ENCODE results near the gene ZEB2. TPM values are rescaled to one million over a fixed set of nuclear protein-coding genes. Genes with fewer than 3 reads are reported as not detected.

The ZEB2 gene
- total and polyA plus RNA-seq, 10 of the 15 experiments (the other 5 are each of a cell fraction or from before 2014, with no cell fraction given), result 0.14 to 3.2 (median 0.84) TPM

DNA sequence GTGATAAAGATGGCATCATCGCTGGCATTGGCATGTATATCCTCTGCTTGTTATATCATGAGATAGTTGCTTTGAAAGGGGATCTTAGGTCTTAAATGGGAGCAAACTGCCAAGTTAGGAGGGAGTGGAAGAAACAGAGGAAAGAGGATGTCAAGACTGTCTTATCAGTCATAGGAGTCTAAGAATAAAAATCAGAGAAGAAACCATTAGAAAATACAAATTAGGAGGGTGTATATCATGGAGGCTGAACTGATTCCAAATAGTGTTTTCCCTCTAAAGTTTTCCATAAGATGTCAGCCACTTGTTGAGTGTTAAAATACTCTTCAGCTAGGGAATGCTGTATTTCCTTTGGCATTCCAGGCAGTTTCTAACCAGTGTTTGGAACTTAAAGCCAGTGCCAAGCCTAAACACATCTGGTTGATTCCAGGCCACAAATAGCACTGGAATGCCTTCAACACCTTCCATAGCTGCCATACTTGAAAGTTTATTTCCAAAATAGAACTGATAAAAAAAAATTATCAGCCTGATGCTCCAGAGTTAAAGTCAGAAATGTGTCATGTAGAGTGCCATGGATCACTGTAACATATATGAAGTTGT lies 129.4 kb downstream of the ZEB2 start:
- Histone ChIP-seq H3K4me1 (ENCODE audit: control insufficient read depth, insufficient read depth, low read length) (no peaks in the 10 kb centered on the region), H3K9me3 (replicated peaks; ENCODE audit: control insufficient read depth, insufficient read depth, low read length) (no peaks in the 10 kb centered on the region), H3K27ac (ENCODE audit: control insufficient read depth, insufficient read depth) (no peak overlapping the region), H2AFZ (ENCODE audit: control insufficient read depth, low read depth, low read length) (no peak overlapping the region), H4K20me1 (ENCODE audit: control insufficient read depth, insufficient read depth) (no peaks in the 10 kb centered on the region), H3K4me2 (ENCODE audit: control insufficient read depth, insufficient read depth) (no peak overlapping the region), H3K4me3 (no peak overlapping the region), H3K79me2 (ENCODE audit: control insufficient read depth, insufficient read depth, low read length) (no peaks in the 10 kb centered on the region), H3K27me3 (replicated peaks in 1 of 2; ENCODE audit: control insufficient read depth in 2 of 2, insufficient read depth in 2 of 2, low read length in 1 of 2) (no peaks in the 10 kb centered on the region), H3K36me3 (ENCODE audit: control insufficient read depth in 2 of 2, insufficient read depth in 2 of 2, low read length in 1 of 2) (no peaks in the 10 kb centered on the region), H3K9ac (ENCODE audit: control insufficient read depth, insufficient read depth, low read length) (no peak overlapping the region)
- intact Hi-C loops (cut with micrococcal nuclease; ENCODE audit: unreplicated experiment), result no loop called here
- ChIA-PET CTCF (no interaction called here), POLR2A (interaction anchor here (0.6 kb wide), 1 partner anchor 15 kb away, joined by 3 read pairs; no protein-coding TSS in a partner anchor), SMC1A (ENCODE audit: uncharacterized antibody, unreplicated experiment) (no interaction called here), RAD21 (ENCODE audit: unreplicated experiment) (no interaction called here)
- DNase-seq (ENCODE audit: low read depth, low spot score) (no peak), FAIRE-seq (no peak), ATAC-seq (no peak)
- no TSS peak for BruUV-seq (replicated peaks)
- WGBS (ENCODE audit: insufficient coverage, insufficient replicate concordance, low lambda C conversion rate, missing lambda C conversion rate), result 68% methylated on average over 1 of the region's 1 CpG
- in situ Hi-C loops (cut with MboI), result no loop called here
- TF ChIP-seq TBL1XR1 (IDR thresholded peaks at IDR 0.05; ENCODE audit: low read depth, low read length) (no peak), KDM1A (IDR thresholded peaks at IDR 0.05; ENCODE audit: borderline replicate concordance) (no peak), LARP7 (IDR thresholded peaks at IDR 0.05) (no peak), HDAC6 (IDR thresholded peaks at IDR 0.05; ENCODE audit: unreplicated experiment) (no peak), BACH1 (IDR thresholded peaks at IDR 0.05; ENCODE audit: borderline replicate concordance) (no peak), NFYA (IDR thresholded peaks at IDR 0.05; ENCODE audit: borderline replicate concordance, low read depth, low read length) (no peak), GATAD2B (conservative IDR thresholded peaks at IDR 0.05; ENCODE audit: low read depth) (no peak), KLF5 (IDR thresholded peaks at IDR 0.05; ENCODE audit: partially characterized antibody) (no peak), CBX3 (IDR thresholded peaks at IDR 0.05; ENCODE audit: borderline replicate concordance, low read depth) (no peak), NR2C1 (IDR thresholded peaks at IDR 0.05) (no peak), ATF7 (IDR thresholded peaks at IDR 0.05; ENCODE audit: low read depth) (no peak)
- TF ChIP-seq, protein P1, sequence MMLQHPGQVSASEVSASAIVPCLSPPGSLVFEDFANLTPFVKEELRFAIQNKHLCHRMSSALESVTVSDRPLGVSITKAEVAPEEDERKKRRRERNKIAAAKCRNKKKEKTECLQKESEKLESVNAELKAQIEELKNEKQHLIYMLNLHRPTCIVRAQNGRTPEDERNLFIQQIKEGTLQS (IDR thresholded peaks at IDR 0.05; ENCODE audit: borderline replicate concordance, extremely low read depth, low read depth, low read length), result no peak
- TF ChIP-seq, protein P2, sequence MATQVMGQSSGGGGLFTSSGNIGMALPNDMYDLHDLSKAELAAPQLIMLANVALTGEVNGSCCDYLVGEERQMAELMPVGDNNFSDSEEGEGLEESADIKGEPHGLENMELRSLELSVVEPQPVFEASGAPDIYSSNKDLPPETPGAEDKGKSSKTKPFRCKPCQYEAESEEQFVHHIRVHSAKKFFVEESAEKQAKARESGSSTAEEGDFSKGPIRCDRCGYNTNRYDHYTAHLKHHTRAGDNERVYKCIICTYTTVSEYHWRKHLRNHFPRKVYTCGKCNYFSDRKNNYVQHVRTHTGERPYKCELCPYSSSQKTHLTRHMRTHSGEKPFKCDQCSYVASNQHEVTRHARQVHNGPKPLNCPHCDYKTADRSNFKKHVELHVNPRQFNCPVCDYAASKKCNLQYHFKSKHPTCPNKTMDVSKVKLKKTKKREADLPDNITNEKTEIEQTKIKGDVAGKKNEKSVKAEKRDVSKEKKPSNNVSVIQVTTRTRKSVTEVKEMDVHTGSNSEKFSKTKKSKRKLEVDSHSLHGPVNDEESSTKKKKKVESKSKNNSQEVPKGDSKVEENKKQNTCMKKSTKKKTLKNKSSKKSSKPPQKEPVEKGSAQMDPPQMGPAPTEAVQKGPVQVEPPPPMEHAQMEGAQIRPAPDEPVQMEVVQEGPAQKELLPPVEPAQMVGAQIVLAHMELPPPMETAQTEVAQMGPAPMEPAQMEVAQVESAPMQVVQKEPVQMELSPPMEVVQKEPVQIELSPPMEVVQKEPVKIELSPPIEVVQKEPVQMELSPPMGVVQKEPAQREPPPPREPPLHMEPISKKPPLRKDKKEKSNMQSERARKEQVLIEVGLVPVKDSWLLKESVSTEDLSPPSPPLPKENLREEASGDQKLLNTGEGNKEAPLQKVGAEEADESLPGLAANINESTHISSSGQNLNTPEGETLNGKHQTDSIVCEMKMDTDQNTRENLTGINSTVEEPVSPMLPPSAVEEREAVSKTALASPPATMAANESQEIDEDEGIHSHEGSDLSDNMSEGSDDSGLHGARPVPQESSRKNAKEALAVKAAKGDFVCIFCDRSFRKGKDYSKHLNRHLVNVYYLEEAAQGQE (IDR thresholded peaks at IDR 0.05; ENCODE audit: low read depth, low read length), result no peak
- TF ChIP-seq, protein P3, sequence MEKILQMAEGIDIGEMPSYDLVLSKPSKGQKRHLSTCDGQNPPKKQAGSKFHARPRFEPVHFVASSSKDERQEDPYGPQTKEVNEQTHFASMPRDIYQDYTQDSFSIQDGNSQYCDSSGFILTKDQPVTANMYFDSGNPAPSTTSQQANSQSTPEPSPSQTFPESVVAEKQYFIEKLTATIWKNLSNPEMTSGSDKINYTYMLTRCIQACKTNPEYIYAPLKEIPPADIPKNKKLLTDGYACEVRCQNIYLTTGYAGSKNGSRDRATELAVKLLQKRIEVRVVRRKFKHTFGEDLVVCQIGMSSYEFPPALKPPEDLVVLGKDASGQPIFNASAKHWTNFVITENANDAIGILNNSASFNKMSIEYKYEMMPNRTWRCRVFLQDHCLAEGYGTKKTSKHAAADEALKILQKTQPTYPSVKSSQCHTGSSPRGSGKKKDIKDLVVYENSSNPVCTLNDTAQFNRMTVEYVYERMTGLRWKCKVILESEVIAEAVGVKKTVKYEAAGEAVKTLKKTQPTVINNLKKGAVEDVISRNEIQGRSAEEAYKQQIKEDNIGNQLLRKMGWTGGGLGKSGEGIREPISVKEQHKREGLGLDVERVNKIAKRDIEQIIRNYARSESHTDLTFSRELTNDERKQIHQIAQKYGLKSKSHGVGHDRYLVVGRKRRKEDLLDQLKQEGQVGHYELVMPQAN (conservative IDR thresholded peaks at IDR 0.05), result no peak

Measured in GM12878 (cell line).